Stimulated activated naive B cell treated with anti-CD40 and anti-IgM and Interleukin-4, amounts not matched to agents 10 μg/mL and 1 μg/mL and 100 μg/mL, for 72 hours (primary cell): ENCODE data around the gene WDR35.
A peak's percentile ranks its signal among the peaks of the same experiment; 100 is the strongest.

ENCODE experiments used
- ATAC-seq, 2 donors: fragments of 150-1000 bp; cut with Tn5 transposase; replicated peaks; 2 replicates each; pipeline ENCODE4 v1.10.0; 2021; ENCODE audit warnings: moderate library complexity in 1 of 2
- DNase-seq: peaks from one replicate; pipeline ENCODE4 v3.0.0; 2021
- H3K27ac Mint-ChIP-seq: one replicate; pipeline ENCODE4 v1.8.0; 2022; ENCODE audit warnings: mild to moderate bottlenecking, mixed read lengths
- H3K27me3 Mint-ChIP-seq, 2 donors: one replicate each; pipeline ENCODE4 v1.8.0; 2022; ENCODE audit warnings: mixed read lengths in 2 of 2
- H3K36me3 Mint-ChIP-seq, 2 donors: one replicate each; pipeline ENCODE4 v1.8.0; 2022; ENCODE audit warnings: mixed read lengths in 2 of 2, mild to moderate bottlenecking in 1 of 2
- H3K4me1 Mint-ChIP-seq, 2 donors: one replicate each; pipeline ENCODE4 v1.8.0; 2022; ENCODE audit warnings: mixed read lengths in 2 of 2, mild to moderate bottlenecking in 1 of 2
- H3K4me3 Mint-ChIP-seq, 2 donors: one replicate each; pipeline ENCODE4 v1.8.0; 2022; ENCODE audit warnings: mild to moderate bottlenecking in 2 of 2, mixed read lengths in 2 of 2, moderate library complexity in 1 of 2
- H3K9me3 Mint-ChIP-seq, 2 donors: one replicate each; pipeline ENCODE4 v1.8.0; 2022; ENCODE audit warnings: mixed read lengths in 2 of 2, mild to moderate bottlenecking in 1 of 2

Gene WDR35

GRCh38 chr2:20018601-20019152 lies 28.8 kb upstream of the WDR35 start:
- Mint-ChIP-seq H3K27ac (no peak overlapping the region), H3K27me3 (peaks cover 10 to 13% of the 10 kb centered on the region in 2 donors), H3K36me3 (peaks cover 19 to 29% of the 10 kb centered on the region in 2 donors), H3K9me3 (peaks cover 7 to 20% of the 10 kb centered on the region in 2 donors), H3K4me3 (no peak overlapping the region), H3K4me1 (peaks cover 2 to 3% of the 10 kb centered on the region in 2 donors)
- DNase-seq (no peak), ATAC-seq (no peak)

- ATAC-seq (no peak), DNase-seq (no peak)
- H3K27me3 Mint-ChIP-seq = peaks cover 25 to 30% of the 10 kb centered on the region in 2 donors
- H3K36me3 Mint-ChIP-seq = peaks cover 8 to 14% of the 10 kb centered on the region in 2 donors
- H3K27ac Mint-ChIP-seq = no peak overlapping the region
- H3K4me3 Mint-ChIP-seq = no peak overlapping the region
- H3K9me3 Mint-ChIP-seq = peaks cover 0 to 13% of the 10 kb centered on the region in 2 donors
- H3K4me1 Mint-ChIP-seq = peaks cover 6 to 11% of the 10 kb centered on the region in 2 donors
These were observed 26.4 kb upstream of the WDR35 start for GRCh38 chr2:20016346-20016745.

GRCh38 chr2:20015482-20016083 lies 25.7 kb upstream of the WDR35 start:
- peak; percentile 63 to 67 for ATAC-seq
- peaks cover 6 to 11% of the 10 kb centered on the region in 2 donors for H3K36me3 Mint-ChIP-seq
- H3K4me1 Mint-ChIP-seq = peaks cover 6 to 11% of the 10 kb centered on the region in 2 donors
- H3K9me3 Mint-ChIP-seq = peaks cover 0 to 10% of the 10 kb centered on the region in 2 donors
- H3K4me3 Mint-ChIP-seq = no peak overlapping the region
- no peak overlapping the region for H3K27ac Mint-ChIP-seq
- no peak for DNase-seq
- peaks cover 25 to 37% of the 10 kb centered on the region in 2 donors for H3K27me3 Mint-ChIP-seq

- peaks cover 0 to 3% of the 10 kb centered on the region in 2 donors for H3K9me3 Mint-ChIP-seq
- peak in 1 of 2 donors; percentile 35 for ATAC-seq
- H3K4me3 Mint-ChIP-seq = peak overlapping the region; percentile 83
- peaks cover 6 to 11% of the 10 kb centered on the region in 2 donors for H3K4me1 Mint-ChIP-seq
- DNase-seq = no peak
- H3K27ac Mint-ChIP-seq = peak overlapping the region; percentile 37
- H3K27me3 Mint-ChIP-seq = peaks cover 25 to 56% of the 10 kb centered on the region in 2 donors
- no peaks in the 10 kb centered on the region for H3K36me3 Mint-ChIP-seq
These were observed 23.4 kb upstream of the WDR35 start for GRCh38 chr2:20013126-20013849.

GRCh38 chr2:20012282-20013125 lies 22.6 kb upstream of the WDR35 start, which contains the start of gene MATN3:
Gene MATN3 (minus strand): TSS chr2:20012668. CDS start chr2:20012631, 37 bp downstream.
- peak within 1 kb of the TSS; percentile 83 for H3K4me3 Mint-ChIP-seq
- peak within 1 kb of the TSS; percentile 37 for H3K27ac Mint-ChIP-seq
- ATAC-seq (peak; percentile 60 to 72), DNase-seq (no peak)
- no peaks in the 10 kb centered on the region for H3K36me3 Mint-ChIP-seq
- H3K9me3 Mint-ChIP-seq = peaks cover 0 to 3% of the 10 kb centered on the region in 2 donors
- H3K27me3 Mint-ChIP-seq = peaks cover 31 to 63% of the 10 kb centered on the region in 2 donors
- H3K4me1 Mint-ChIP-seq = peaks cover 6 to 11% of the 10 kb centered on the region in 2 donors

- DNase-seq (no peak), ATAC-seq (no peak)
- peaks cover 31 to 66% of the 10 kb centered on the region in 2 donors for H3K27me3 Mint-ChIP-seq
- H3K4me3 Mint-ChIP-seq = peak overlapping the region; percentile 64 to 67
- H3K36me3 Mint-ChIP-seq = no peaks in the 10 kb centered on the region
- no peak overlapping the region for H3K27ac Mint-ChIP-seq
- H3K4me1 Mint-ChIP-seq = peaks cover 6 to 11% of the 10 kb centered on the region in 2 donors
- H3K9me3 Mint-ChIP-seq = peaks cover 0 to 3% of the 10 kb centered on the region in 2 donors
These were observed 22.1 kb upstream of the WDR35 start for GRCh38 chr2:20012032-20012281.

- Mint-ChIP-seq H3K27me3 (peaks cover 36 to 71% of the 10 kb centered on the region in 2 donors), H3K9me3 (peaks cover 0 to 3% of the 10 kb centered on the region in 2 donors), H3K27ac (no peak overlapping the region), H3K36me3 (no peaks in the 10 kb centered on the region), H3K4me1 (peaks cover 6 to 11% of the 10 kb centered on the region in 2 donors), H3K4me3 (peak overlapping the region; percentile 64 to 67)
- no peak for DNase-seq
- no peak for ATAC-seq
These were observed 21.5 kb upstream of the WDR35 start for GRCh38 chr2:20011276-20012031.

- DNase-seq (no peak), ATAC-seq (no peak)
- Mint-ChIP-seq H3K27ac (no peak overlapping the region), H3K27me3 (peaks cover 35 to 72% of the 10 kb centered on the region in 2 donors), H3K9me3 (no peaks in the 10 kb centered on the region), H3K4me1 (peaks cover 6 to 11% of the 10 kb centered on the region in 2 donors), H3K36me3 (no peaks in the 10 kb centered on the region), H3K4me3 (no peak overlapping the region)
These were observed 18.8 kb upstream of the WDR35 start for GRCh38 chr2:20008703-20009102.

- Mint-ChIP-seq H3K27me3 (peaks cover 33 to 71% of the 10 kb centered on the region in 2 donors), H3K4me1 (no peaks in the 10 kb centered on the region), H3K36me3 (no peaks in the 10 kb centered on the region), H3K27ac (no peak overlapping the region), H3K9me3 (no peaks in the 10 kb centered on the region), H3K4me3 (no peak overlapping the region)
- DNase-seq = no peak
- no peak for ATAC-seq
These were observed 16.1 kb upstream of the WDR35 start for GRCh38 chr2:20005891-20006470.

- H3K4me1 Mint-ChIP-seq = no peaks in the 10 kb centered on the region
- no peaks in the 10 kb centered on the region for H3K9me3 Mint-ChIP-seq
- H3K4me3 Mint-ChIP-seq = no peak overlapping the region
- H3K36me3 Mint-ChIP-seq = no peaks in the 10 kb centered on the region
- H3K27ac Mint-ChIP-seq = no peak overlapping the region
- ATAC-seq (no peak), DNase-seq (no peak)
- peaks cover 35 to 62% of the 10 kb centered on the region in 2 donors for H3K27me3 Mint-ChIP-seq
These were observed 15.2 kb upstream of the WDR35 start for GRCh38 chr2:20005067-20005627.

- Mint-ChIP-seq H3K9me3 (no peaks in the 10 kb centered on the region), H3K27me3 (peaks cover 40 to 51% of the 10 kb centered on the region in 2 donors), H3K4me1 (no peaks in the 10 kb centered on the region), H3K4me3 (no peak overlapping the region), H3K36me3 (no peaks in the 10 kb centered on the region), H3K27ac (no peak overlapping the region)
- ATAC-seq (no peak), DNase-seq (no peak)
These were observed 11.5 kb upstream of the WDR35 start for GRCh38 chr2:20001361-20001863.

GRCh38 chr2:19993731-19994130 lies 3.8 kb upstream of the WDR35 start:
- Mint-ChIP-seq H3K4me1 (peaks cover 8 to 13% of the 10 kb centered on the region in 2 donors), H3K36me3 (no peaks in the 10 kb centered on the region), H3K4me3 (no peak overlapping the region), H3K27ac (no peak overlapping the region), H3K27me3 (peaks cover 24 to 41% of the 10 kb centered on the region in 2 donors), H3K9me3 (no peaks in the 10 kb centered on the region)
- ATAC-seq (no peak), DNase-seq (no peak)

- Mint-ChIP-seq H3K9me3 (no peaks in the 10 kb centered on the region), H3K36me3 (no peaks in the 10 kb centered on the region), H3K27me3 (peaks cover 17 to 33% of the 10 kb centered on the region in 2 donors), H3K27ac (no peak overlapping the region), H3K4me3 (no peak overlapping the region), H3K4me1 (peaks cover 17 to 21% of the 10 kb centered on the region in 2 donors)
- no peak for ATAC-seq
- DNase-seq = no peak
These were observed 2.0 kb upstream of the WDR35 start for GRCh38 chr2:19991895-19992294.
